Pancreas (tissue), 10 donors: Measurements from ENCODE around the gene CTSZ. TPM values are rescaled to one million over a fixed set of nuclear protein-coding genes. Genes with fewer than 3 reads are reported as not detected.

Experiments used
- ATAC-seq, 4 donors: fragments of 200-7000 bp; cut with Tn5 transposase; one replicate each; pipeline versions ENCODE4 v1.8.0 to v1.9.1; 2020; ENCODE audit warnings: mild to moderate bottlenecking in 4 of 4, moderate library complexity in 4 of 4
- DNase-seq, 6 donors: peaks; one replicate each; pipeline ENCODE4 v3.0.0-alpha.2; 2020
- FAIRE-seq: peaks from 2 replicates; lab custom pipeline; 2012; peaks lifted over from hg19 to GRCh38; lab: Jason Lieb, UNC
- H3K27ac ChIP-seq, 4 donors: fragments of 200-600 bp; sonication (generic); 1 replicate in 3 of 4; 2 replicates in 1 of 4; pipeline versions ENCODE4 v1.5.0 to v1.8.0; 2020
- H3K27me3 ChIP-seq, 4 donors: fragments of 200-600 bp; one replicate each; pipeline ENCODE4 v1.8.0; 2021
- H3K36me3 ChIP-seq, 3 donors: fragments of 200-600 bp; sonication (generic) in 1 of 3; one replicate each; pipeline versions ENCODE4 v1.5.0 to v1.8.0; 2020 to 2021
- H3K4me1 ChIP-seq, 3 donors: fragments of 200-600 bp; one replicate each; pipeline ENCODE4 v1.8.0; 2021
- H3K4me3 ChIP-seq, 4 donors: fragments of 200-600 bp; sonication (generic) in 2 of 4; one replicate each; pipeline versions ENCODE4 v1.5.0 to v1.8.0; 2020 to 2021
- H3K9me3 ChIP-seq, 4 donors: fragments of 200-600 bp; one replicate each; pipeline ENCODE4 v1.8.0; 2021
- CTCF ChIP-seq, 4 donors: fragments of 200-600 bp; sonication (generic) in 3 of 4; IDR thresholded peaks; one replicate each; pipeline versions ENCODE4 v1.5.0 to v1.8.0; 2021; ENCODE audit warnings: antibody characterized with exemption in 4 of 4
- WGBS, 2 donors: extraction: QIAGEN DNeasy Blood & Tissue Kit; methylation state at CpG; one replicate each; pipeline ENCODE4 v1.1.7; 2013; 5-methylcytosine and 5-hydroxymethylcytosine counted together
- intact Hi-C, 3 donors: fragments of 100-400 bp; cut with DNase I; formaldehyde crosslinking; loops; one replicate each; pipeline versions ENCODE4 v1.11.1 to v1.14.2; 2022
- polyA plus RNA-seq, 2 donors: library from polyadenylated mRNA; stranded (reverse); fragments of 200-250 nt; gene quantifications; one replicate each; pipeline ENCODE4 v1.2.3, GENCODE V29; 2013
- total RNA-seq, 6 donors: library from RNA; stranded (reverse); fragmentation: NEBNext Ultra II Directional in 4 of 6; extraction: Animal tissue kit (Norgen Biotek cat#: 25700) in 4 of 6; gene quantifications; one replicate each; pipeline versions ENCODE4 v1.2.1 to v1.2.4, GENCODE V29; 2021 to 2023
- donor health status: healthy with polysubstance abuse.
- donor health status: DM: no; HTN: no; CAD: no; lungs with moderate emphysema.
- donor health status: DM: no; HTN: no; CAD: no.
- donor health status: control.
- donor health status: control.
- donor health status: Bipolar disorder and iron deficiency.
- donor health status: DM: yes; HTN: yes; CAD: no.
- donor health status: DM: no; HTN: no; CAD: no.
- donor health status: DM: no; HTN: no; CAD: no.
- donor health status: DM: yes; HTN: yes; CAD: no.

CTSZ gene
- total and polyA plus RNA-seq, 8 donors = 33.7 to 107 (median 51.5) TPM

- no peaks in the 10 kb centered on the region for H3K9me3 ChIP-seq
- FAIRE-seq = no peak
- DNase-seq = peak in 1 of 6 donors; percentile 32
- H3K4me1 ChIP-seq = peaks cover 0 to 3% (median 0%) of the 10 kb centered on the region in 3 donors
- intact Hi-C loops = no loop called here
- H3K27ac ChIP-seq = no peak overlapping the region
- no peak overlapping the region for H3K4me3 ChIP-seq
- no peaks in the 10 kb centered on the region for H3K27me3 ChIP-seq
- 90 to 94% methylated on average over 11 of the region's 11 CpGs for WGBS, 2 donors
- peaks cover 0 to 33% (median 4%) of the 10 kb centered on the region in 3 donors for H3K36me3 ChIP-seq
- TF ChIP-seq CTCF (IDR thresholded peaks at IDR 0.05) = no peak
- no peak for ATAC-seq
Measured at GRCh38 chr20:58998656-58999055, 8.4 kb downstream of the CTSZ start.

GRCh38 chr20:58997141-58997770 is 9.8 kb downstream of the CTSZ start:
- Histone ChIP-seq H3K4me3 (no peak overlapping the region), H3K4me1 (peaks cover 0 to 3% (median 0%) of the 10 kb centered on the region in 3 donors), H3K9me3 (no peaks in the 10 kb centered on the region), H3K27ac (no peak overlapping the region), H3K36me3 (peaks cover 0 to 47% (median 12%) of the 10 kb centered on the region in 3 donors), H3K27me3 (no peaks in the 10 kb centered on the region)
- ATAC-seq = no peak
- intact Hi-C loops = no loop called here
- no peak for TF ChIP-seq CTCF (IDR thresholded peaks at IDR 0.05)
- peak in 1 of 6 donors; percentile 39 for DNase-seq
- no peak for FAIRE-seq
- WGBS, 2 donors = 93 to 96% methylated on average over 24 of the region's 24 CpGs

GRCh38 chr20:58996226-58996611 is 10.8 kb downstream of the CTSZ start:
- intact Hi-C loops = no loop called here
- H3K27me3 ChIP-seq = no peaks in the 10 kb centered on the region
- peak in 1 of 4 donors; percentile 6 for ATAC-seq
- peaks cover 0 to 56% (median 17%) of the 10 kb centered on the region in 3 donors for H3K36me3 ChIP-seq
- H3K4me1 ChIP-seq = peaks cover 0 to 3% (median 0%) of the 10 kb centered on the region in 3 donors
- 81 to 86% methylated on average over 12 of the region's 12 CpGs for WGBS, 2 donors
- no peak overlapping the region for H3K4me3 ChIP-seq
- TF ChIP-seq CTCF (IDR thresholded peaks at IDR 0.05) = no peak
- no peaks in the 10 kb centered on the region for H3K9me3 ChIP-seq
- no peak for FAIRE-seq
- peak in 1 of 6 donors; percentile 43 for DNase-seq
- H3K27ac ChIP-seq = peak overlapping the region in 2 of 4 donors; percentile 48 to 57

GRCh38 chr20:58995461-58996225 is 11.4 kb downstream of the CTSZ start:
- 60 to 66% methylated on average over 18 of the region's 18 CpGs for WGBS, 2 donors
- DNase-seq = peak in 1 of 6 donors; percentile 37
- ATAC-seq = peak; percentile 55 to 84 (median 78)
- intact Hi-C loops = no loop called here
- Histone ChIP-seq H3K36me3 (peaks cover 0 to 58% (median 18%) of the 10 kb centered on the region in 3 donors), H3K4me3 (no peak overlapping the region), H3K27ac (peak overlapping the region in 2 of 4 donors; percentile 54 to 57), H3K4me1 (peaks cover 0 to 3% (median 0%) of the 10 kb centered on the region in 3 donors), H3K27me3 (no peaks in the 10 kb centered on the region), H3K9me3 (no peaks in the 10 kb centered on the region)
- TF ChIP-seq CTCF (IDR thresholded peaks at IDR 0.05) = no peak
- no peak for FAIRE-seq
